ENCODE results near the gene ENSA.
A peak's percentile ranks its signal among the peaks of the same experiment; 100 is the strongest.
"Not testable (repeated sequence)": the region's sequence is repeated elsewhere in the genome, so short reads cannot be mapped to it uniquely, and the experiment has no call there.

ENSA gene

GRCh38 chr1:150621497-150622302 lies 7.7 kb downstream of the ENSA start:
- peak; percentile 64 to 80 (median 74) for DNase-seq

- DNase-seq: no peak
Measured at GRCh38 chr1:150620919-150621318, 8.5 kb downstream of the ENSA start.

GRCh38 chr1:150619576-150620509 lies 9.6 kb downstream of the ENSA start:
- DNase-seq: peak; percentile 75 to 89 (median 79)

- DNase-seq: peak in 2 of 3 donors; percentile 29 to 30
Measured at GRCh38 chr1:150615346-150616201, 13.8 kb downstream of the ENSA start.

- peak; percentile 85 to 98 (median 96) for DNase-seq
Measured at GRCh38 chr1:150613061-150613920, 16.1 kb downstream of the ENSA start.

GRCh38 chr1:150612014-150612345 lies 17.4 kb downstream of the ENSA start:
- no peak for DNase-seq

GRCh38 chr1:150610576-150610975 lies 18.8 kb downstream of the ENSA start:
- no peak for DNase-seq

- DNase-seq: no peak
Measured at GRCh38 chr1:150609732-150610131, 19.7 kb downstream of the ENSA start.

GRCh38 chr1:150606463-150607142 lies 22.8 kb downstream of the ENSA start:
- DNase-seq: no peak

- DNase-seq: not testable (repeated sequence)
Measured at GRCh38 chr1:150605451-150605731, 24.0 kb downstream of the ENSA start.

- DNase-seq: no peak
Measured at GRCh38 chr1:150604226-150604588, 25.2 kb downstream of the ENSA start.

GRCh38 chr1:150603711-150604110 lies 25.7 kb downstream of the ENSA start:
- DNase-seq: no peak

- DNase-seq: not testable (repeated sequence)
Measured at GRCh38 chr1:150602372-150602771, 27.0 kb downstream of the ENSA start.

GRCh38 chr1:150601540-150601939 lies 27.9 kb downstream of the ENSA start:
- no peak for DNase-seq

- not testable (repeated sequence) for DNase-seq
Measured at GRCh38 chr1:150598346-150598745, 31.1 kb downstream of the ENSA start.

GRCh38 chr1:150596976-150597375 lies 32.4 kb downstream of the ENSA start:
- no peak for DNase-seq

GRCh38 chr1:150596095-150596892 lies 33.1 kb downstream of the ENSA start:
- no peak for DNase-seq

GRCh38 chr1:150582371-150582770 lies 47.0 kb downstream of the ENSA start:
- DNase-seq: no peak

- DNase-seq: not testable (repeated sequence)
Measured at GRCh38 chr1:150581962-150582361, 47.5 kb downstream of the ENSA start.

- not testable (repeated sequence) for DNase-seq
Measured at GRCh38 chr1:150581437-150581836, 48.0 kb downstream of the ENSA start.

GRCh38 chr1:150580966-150581365 lies 48.4 kb downstream of the ENSA start:
- not testable (repeated sequence) for DNase-seq
